HG02678 (cell line): Measurements from ENCODE around the gene PLB1.

ENCODE experiments used
- ATAC-seq: cut with Tn5 transposase; IDR thresholded peaks from one replicate; pipeline ENCODE4 v1.9.1; 2021; ENCODE audit warnings: mild to moderate bottlenecking, moderate library complexity; ENCODE audit not compliant: unreplicated experiment

The PLB1 gene, protein sequence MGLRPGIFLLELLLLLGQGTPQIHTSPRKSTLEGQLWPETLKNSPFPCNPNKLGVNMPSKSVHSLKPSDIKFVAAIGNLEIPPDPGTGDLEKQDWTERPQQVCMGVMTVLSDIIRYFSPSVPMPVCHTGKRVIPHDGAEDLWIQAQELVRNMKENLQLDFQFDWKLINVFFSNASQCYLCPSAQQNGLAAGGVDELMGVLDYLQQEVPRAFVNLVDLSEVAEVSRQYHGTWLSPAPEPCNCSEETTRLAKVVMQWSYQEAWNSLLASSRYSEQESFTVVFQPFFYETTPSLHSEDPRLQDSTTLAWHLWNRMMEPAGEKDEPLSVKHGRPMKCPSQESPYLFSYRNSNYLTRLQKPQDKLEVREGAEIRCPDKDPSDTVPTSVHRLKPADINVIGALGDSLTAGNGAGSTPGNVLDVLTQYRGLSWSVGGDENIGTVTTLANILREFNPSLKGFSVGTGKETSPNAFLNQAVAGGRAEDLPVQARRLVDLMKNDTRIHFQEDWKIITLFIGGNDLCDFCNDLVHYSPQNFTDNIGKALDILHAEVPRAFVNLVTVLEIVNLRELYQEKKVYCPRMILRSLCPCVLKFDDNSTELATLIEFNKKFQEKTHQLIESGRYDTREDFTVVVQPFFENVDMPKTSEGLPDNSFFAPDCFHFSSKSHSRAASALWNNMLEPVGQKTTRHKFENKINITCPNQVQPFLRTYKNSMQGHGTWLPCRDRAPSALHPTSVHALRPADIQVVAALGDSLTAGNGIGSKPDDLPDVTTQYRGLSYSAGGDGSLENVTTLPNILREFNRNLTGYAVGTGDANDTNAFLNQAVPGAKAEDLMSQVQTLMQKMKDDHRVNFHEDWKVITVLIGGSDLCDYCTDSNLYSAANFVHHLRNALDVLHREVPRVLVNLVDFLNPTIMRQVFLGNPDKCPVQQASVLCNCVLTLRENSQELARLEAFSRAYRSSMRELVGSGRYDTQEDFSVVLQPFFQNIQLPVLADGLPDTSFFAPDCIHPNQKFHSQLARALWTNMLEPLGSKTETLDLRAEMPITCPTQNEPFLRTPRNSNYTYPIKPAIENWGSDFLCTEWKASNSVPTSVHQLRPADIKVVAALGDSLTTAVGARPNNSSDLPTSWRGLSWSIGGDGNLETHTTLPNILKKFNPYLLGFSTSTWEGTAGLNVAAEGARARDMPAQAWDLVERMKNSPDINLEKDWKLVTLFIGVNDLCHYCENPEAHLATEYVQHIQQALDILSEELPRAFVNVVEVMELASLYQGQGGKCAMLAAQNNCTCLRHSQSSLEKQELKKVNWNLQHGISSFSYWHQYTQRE (N-terminal part only)

DNA sequence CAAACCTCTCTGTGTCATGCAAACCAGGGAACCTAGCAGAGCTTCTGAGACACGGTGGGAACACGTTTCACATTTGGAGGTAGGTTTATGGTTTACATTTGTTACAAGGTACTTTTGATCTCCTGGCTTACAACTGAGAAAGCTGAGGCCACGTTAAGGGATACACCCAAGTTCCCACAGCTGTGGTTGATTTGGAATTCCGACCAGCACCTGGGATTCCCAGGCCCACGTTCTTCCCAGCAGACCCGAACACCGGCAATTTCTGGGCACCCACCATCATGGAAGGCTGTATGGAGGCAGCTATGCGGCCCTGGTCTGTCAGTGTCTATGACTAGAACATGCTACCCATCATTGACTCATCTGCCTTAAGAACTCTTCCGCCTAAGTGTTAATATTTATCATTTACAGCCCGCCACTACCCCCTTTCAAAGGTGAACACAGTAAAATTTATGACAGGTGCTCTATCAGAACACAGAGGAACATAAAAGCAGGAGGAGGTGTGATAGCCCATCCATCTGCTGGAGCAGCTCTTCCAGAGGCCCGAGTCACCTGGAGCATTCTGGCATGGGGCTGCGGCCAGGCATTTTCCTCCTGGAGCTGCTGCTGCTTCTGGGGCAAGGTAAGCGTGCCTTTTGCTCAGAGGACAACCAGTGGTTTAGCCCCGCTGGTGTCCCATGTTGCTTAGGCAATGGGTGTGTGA, at the start of gene PLB1:
PLB1 (plus strand) TSS at position 510 of the 700 bp plus-strand sequence; CDS start at position 565, 55 bp downstream.
- ATAC-seq, result no peak

DNA sequence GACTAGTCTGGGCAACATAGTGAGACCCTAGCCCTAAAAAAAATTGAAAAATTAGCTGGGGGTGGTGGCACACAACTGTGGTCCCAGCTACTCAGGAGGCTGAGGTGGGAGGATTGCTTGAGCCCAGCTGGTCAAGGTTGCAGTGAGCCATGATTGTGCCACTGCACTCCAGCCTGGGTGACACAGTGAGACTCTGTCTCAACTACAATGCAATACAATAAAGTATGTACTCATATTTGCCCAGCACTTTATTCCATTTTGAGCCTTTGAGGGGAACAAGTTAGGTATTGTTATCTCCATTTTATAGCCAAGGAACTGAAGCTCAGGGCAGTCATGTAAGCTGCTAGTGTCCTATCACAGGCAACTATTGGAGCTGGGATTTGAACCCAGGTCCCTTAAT, 49.3 kb upstream of the PLB1 start:
- ATAC-seq, result no peak

DNA sequence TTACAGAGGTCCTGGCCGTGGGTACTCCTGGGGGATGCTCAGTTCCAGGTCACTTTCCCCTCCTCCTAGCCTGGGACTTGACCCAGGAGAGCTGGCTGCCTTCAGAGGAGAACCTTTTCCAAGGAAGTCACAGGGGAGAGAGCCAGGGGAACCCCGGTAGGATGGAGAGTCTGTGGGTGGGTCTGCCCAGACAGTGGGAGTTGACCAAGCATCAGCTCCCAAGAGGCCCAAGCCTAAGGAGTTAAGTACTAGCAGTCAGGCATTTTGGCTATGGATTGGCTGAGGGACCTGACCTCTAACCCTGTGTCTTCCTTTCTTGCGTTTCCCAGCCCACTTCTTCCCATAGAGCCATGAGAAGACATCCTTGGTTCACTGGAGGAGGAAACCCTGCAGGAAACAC, 48.8 kb upstream of the PLB1 start:
- ATAC-seq, result no peak

DNA sequence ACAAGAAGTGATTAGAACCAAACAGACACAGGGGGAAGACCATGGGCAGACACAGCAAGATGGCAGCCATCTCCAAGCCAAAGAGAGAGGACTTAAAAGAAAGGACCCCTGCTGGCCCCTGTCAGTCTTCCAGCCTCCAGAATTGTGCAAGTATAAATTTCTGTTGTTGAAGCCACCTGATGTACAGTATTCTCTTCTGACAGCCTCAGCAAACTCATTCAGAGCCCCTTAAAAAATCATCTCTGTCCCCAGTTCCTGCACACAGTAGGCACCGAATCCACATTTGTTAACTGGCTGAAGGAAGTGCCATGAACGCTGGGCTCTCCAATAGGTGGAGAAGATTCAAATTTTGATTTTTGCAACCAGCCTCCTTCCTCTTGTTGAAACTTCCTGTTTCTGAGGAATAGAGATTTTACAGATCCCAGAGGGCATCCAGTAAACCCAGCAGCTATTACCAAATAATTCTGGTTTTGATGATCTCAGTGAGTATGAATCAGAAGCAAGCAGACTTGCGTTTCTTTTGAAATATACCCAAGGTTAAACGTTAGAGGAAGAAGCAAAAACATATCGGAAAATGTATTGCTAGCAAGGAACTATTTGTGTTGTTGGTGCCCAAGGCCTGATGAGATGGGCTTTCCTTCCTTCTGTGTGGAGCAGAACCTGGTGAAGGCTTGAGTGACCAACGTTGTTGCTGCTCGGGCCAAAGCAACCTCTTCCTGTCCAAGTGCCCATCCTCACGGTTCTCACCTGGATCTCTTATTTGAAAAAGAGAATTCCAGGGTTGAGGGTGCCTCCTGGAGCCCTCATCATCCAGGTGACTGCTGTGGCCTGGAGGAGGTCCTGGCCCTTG, 47.7 kb upstream of the PLB1 start:
- ATAC-seq, result no peak

DNA sequence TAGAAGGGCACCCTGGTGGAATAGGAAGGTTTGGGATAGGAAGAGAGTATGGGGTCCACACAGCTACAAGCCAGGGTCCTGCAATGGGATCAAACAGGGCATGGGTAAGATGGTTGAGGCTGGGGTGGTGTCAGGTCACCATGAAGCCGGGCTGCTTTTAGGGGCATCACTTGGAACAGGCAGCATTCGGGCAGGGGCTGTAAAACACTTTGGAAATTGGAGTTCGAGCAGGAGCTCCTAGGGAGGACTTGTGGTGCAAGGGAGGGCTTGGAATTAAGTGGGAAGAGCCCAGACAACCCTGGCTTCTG, 47.1 kb upstream of the PLB1 start:
- no peak for ATAC-seq

DNA sequence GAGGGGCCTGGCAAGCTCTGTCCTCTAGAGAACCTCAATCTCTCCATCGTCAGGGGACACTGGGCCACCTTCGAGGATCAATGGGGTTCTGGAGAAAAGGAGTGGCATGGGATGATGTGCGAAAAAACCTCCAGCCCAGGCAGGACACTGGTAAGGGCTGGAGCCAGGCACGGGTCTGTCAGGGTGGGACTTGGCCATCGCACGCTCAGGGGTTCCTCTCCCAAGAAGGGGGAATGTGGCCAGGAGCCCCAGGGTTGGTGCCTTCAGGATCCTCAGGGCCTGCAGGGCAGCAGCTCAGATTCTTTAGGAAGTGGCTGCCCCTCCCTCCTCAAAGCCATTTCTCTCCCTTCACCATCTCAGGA, 46.8 kb upstream of the PLB1 start:
- no peak for ATAC-seq

DNA sequence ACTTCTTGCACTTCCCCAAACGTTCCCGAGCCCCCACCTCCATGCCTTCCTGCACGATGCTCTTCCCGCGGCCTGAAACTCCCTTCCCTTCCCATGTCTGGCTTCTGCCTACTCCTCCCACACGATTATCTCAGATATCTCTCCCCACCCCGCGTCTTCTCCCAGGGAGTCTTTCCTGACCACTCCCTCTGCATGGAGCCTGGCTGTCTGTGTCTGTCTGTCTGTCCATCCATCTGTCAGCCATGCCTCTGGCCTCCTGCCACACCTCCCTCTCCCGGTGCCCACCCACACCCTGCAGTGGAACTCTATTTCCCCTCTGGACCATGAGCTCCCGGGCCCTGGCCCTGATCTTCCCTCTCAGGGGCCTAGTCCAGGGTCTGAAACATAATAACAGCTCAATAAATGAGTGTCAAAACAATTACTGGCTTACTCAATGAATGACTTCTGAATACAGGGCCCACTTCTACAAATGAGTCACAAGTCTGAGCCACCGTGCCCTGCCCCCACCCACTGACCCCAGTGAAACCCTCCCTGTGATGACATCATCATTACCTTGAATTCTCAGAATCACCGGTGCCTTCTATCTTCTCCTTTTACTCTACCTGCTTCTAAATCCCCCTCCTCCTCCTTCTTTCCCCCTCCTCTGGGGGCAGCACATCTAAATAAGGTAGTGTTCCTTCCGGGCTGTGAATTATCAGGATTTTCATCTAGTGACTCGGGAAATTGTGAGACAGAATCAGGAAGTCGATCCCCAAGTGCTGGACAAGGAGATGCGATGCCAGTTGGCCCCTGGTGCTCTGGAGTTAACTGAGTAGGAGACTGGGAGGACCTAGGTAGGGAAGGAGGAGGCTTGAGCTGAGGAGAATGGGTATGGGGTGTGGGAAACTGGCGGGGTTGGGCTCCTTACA, 46.1 kb upstream of the PLB1 start:
- no peak for ATAC-seq

DNA sequence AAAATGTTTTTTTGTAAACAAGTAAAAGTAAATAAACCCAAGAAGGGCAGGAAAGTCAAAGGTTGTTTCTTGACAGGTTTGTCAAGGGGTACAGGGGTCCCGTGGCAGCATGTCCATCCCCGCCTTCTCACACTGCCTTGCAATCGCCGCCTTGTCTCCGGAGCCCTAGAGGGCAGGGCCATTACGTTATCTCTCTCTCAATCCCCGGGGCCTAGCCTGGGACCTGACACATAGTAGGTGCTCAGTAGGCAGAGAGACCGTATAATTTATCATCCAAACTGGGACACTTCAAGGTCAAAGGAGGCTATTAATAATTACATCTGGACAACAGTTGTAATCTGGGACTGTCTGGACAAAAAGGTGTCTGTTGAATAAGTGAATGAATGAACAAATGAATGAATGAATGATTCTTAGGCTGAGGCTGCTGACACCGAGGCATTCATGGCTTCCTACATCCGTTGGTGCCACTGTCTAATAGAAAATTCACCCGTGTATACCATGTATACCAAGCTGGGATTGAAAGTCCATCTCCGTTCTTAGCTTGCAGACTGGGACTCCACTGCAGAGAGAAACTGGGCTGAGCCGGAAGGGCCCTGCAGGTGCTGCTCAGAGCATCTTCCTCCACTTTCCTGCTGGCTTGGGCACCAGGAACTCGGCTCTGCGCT, 44.8 kb upstream of the PLB1 start:
- no peak for ATAC-seq

DNA sequence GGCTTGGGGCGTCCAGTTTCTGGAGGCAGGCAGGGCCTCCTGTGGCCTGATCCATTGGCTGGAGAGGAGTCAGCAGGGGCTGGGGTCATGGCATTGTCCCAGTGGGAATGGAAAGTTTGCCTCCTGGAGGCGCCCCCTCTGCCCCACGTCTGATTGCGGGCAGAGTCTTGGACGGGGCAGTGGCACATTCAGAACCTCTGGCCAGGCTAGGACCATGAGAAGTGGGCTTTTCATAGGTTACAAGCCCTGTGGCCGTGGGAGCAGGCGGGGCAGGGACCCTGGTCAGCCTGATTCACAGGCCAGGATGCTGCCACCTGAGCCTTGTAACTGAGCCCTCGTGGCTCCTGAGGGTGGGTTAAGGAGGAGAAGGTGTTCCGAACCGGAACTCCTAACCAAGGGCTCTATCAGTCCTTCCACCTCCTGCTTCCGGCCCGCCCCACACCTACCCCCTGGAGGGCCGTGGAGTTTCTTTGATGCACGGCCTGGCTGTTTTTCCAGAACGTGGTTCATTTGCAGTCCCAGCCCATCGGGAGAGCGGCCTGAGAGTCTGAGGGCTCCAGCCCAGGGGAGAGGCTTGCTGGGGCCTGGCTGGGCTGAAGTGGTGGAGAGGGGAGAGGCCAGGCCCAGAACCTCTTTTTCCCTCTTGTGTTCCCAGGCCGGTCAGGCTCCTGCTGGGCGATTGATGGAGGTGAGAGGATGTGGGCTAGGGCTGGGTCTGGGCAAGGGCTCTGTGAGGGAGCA, 43.9 kb upstream of the PLB1 start:
- no peak for ATAC-seq

DNA sequence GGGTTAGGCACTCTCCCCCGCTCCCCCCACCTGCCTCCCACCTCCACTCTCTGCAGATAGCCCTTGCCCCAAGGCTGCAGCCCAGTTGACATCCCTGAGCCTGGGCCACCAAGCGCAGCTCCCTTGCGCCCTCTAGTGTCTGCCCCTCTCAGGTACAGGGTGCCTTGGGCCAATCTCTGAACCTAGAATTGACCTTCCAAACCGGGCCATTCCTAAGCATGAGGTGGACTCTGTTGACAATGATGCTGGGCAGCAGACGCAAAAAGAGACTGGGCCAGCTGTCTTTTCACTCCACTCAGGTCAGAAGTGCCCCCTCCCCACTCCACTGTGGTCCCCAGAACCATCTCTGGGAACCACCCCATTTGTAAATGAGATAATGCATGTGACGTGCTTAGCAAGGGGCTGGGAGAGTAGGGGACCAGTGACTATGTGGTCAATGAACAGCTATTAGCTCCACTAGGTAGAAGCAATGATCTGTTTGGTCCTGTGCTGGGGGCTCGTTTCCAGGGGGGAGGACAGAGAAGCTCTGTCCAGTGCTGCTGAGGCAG, 43.3 kb upstream of the PLB1 start:
- no peak for ATAC-seq

DNA sequence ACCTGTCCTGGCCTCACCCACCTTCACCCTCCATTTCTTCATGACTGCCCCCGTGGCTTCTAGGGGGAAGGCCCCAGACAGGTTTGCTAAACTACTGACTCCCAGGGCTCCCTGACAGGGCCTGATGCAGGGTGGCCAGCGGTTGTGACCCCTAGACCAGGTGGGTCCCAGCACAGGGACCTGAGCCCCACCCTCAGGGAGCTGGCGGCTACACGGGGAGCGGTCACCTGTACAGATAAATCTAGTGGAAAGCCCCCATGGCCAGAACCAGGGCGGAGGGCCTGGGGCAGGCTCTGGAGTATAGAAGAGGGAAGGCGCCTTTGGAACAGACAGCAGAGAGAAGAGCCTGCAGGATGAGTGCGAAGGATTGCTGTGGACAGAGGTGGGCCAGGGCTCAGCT, 42.5 kb upstream of the PLB1 start:
- ATAC-seq, result no peak

DNA sequence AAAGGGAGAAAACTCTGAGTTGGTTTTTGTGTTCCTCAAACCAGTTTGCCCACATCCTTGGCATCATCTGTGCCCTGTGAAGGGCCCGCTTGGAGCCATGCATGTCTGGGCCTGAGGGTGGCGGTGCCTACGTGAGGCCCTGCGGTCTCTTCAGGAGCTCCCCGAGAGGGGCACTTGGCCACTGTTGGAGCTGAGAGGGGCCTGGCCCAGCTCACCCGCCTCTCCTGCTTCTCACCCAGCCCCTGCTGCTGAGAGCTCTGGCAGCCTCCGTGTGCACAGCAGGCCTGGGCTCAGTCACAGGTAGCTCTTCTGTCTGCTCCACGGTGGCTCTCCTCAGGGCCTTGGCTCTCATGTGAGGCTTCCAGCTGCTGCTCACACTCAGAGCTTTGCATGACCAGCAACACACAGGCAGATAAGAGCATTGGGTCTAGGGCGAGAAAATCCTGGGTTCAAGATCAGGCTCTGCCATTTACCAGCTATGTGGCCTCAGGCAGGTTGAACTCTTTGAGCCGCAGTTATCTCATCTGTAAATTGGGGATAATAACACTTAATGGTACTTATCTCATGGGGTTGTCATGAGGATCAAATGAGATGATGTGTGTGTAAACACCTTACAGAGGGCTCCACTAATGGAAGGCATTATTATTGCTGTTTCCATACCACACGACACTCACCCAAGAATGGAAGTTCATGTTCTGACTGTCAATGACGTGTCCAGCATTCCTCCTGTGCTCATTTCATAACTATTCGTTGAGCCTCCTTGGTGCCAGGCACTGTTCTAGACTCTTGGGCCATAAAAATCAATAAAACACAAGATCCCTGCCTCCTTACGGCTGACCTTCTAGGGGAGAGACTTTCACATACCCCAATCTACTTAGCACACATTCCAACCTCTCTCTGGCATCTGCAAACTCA, 41.6 kb upstream of the PLB1 start:
- no peak for ATAC-seq

DNA sequence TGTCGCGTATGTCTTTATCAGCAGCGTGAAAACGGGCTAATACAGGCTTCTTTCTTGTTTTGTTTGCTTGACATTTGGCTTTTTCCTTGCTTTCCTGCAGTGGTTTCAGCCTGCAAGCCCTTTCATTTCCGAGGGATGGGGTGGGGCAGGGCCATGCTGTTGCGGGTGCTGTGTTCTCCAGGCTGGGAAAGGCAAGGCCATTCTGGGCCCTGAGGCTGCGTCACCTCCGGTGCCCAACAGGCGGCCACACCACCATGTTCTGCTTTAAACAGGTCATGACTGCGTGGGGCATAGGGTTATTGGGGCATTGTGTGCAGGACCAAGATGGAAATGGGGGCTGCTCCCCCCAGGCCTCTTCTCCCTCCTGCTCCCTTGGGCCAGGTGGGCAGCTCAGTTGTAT, 38.6 kb upstream of the PLB1 start:
- ATAC-seq, result no peak

DNA sequence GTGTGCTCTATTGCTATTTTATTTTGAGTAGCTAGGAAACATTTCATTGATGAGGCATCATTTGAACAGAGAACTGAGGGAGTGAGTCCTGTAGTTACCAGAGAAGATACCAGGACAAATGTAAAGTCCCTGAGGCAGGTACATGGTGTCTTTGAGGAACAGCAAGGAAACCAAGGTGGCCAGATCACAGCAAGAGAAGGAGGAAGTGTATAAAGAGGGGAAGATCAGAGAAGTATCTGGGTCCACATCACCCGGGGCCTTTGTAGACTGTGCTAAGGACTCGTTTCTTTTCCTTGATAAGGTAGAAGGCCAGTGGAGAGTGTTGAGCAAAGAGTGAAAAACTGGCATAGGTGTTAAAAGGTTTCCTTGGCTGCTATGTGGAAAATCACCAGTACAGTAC, 34.8 kb upstream of the PLB1 start:
- no peak for ATAC-seq

DNA sequence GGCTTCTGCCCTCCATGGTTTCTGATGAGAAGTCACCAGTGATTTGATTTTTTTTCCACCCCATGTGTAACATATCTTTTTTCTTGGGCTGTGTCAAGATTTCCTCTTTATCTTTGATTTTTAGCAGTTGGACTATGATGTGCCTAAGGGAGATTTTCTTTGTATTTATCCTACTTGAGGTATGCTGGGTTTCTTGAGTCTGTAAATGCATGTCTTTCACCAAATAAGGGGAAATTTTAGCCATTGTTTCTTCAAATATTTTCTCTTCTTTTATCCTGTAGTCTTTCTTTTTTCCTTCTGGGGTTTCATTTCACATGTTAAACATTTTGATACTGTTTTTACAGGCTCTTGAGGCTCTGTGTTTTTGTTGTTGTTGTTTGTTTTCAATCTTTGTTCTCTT, 33.7 kb upstream of the PLB1 start:
- ATAC-seq, result no peak

DNA sequence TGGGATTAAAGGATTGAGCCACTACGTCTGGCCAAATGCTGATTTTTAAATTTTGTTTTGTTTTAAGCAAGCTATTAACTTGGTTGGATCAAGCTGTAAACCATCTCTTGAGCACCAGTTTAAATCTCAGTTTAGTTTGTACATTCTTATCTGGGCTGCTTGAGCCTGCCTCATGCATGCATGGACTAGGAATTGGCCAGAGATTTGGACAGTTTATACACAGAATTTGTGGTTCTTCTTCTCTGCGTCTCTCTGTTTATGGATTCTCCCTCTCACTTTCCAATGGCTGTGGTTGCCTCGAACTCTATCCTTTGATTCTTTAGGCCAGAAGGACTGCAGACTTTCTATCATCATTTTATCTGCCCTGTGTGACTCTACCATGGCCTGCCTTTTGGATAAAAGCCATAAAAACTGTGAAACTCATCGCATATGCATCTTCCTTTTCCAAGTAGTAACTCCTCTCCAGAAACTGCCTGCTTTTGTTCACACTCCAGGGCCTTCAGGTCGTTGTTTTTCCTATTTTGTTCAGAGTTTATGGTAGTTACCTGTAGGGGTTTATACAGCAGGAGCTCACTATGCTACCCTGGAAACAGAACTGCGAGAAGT, 32.5 kb upstream of the PLB1 start:
- ATAC-seq, result no peak
